ENCODE measurements around the gene SLC7A7.
"Not testable (repeated sequence)": the region's sequence is repeated elsewhere in the genome, so short reads cannot be mapped to it uniquely, and the experiment has no call there.

Gene SLC7A7

GRCh38 chr14:22748206-22748605 is 67.0 kb downstream of the SLC7A7 start:
- DNase-seq, result no peak

GRCh38 chr14:22747769-22748168 is 67.5 kb downstream of the SLC7A7 start:
- no peak for DNase-seq

- no peak for DNase-seq
These were observed 75.2 kb downstream of the SLC7A7 start for GRCh38 chr14:22740020-22740419.

GRCh38 chr14:22739423-22739822 is 75.8 kb downstream of the SLC7A7 start:
- no peak for DNase-seq

- peak; percentile 17 to 26 for DNase-seq
These were observed 78.2 kb downstream of the SLC7A7 start for GRCh38 chr14:22737052-22737451.

GRCh38 chr14:22736384-22736783 is 78.9 kb downstream of the SLC7A7 start:
- DNase-seq, result not testable (repeated sequence)

GRCh38 chr14:22735096-22735495 is 80.1 kb downstream of the SLC7A7 start:
- no peak for DNase-seq

- no peak for DNase-seq
These were observed 81.4 kb downstream of the SLC7A7 start for GRCh38 chr14:22733829-22734228.

GRCh38 chr14:22732062-22732461 is 83.2 kb downstream of the SLC7A7 start:
- DNase-seq, result not testable (repeated sequence)

GRCh38 chr14:22726012-22726411 is 89.2 kb downstream of the SLC7A7 start:
- no peak for DNase-seq

GRCh38 chr14:22725374-22725773 is 89.9 kb downstream of the SLC7A7 start:
- DNase-seq, result not testable (repeated sequence)

- not testable (repeated sequence) for DNase-seq
These were observed 90.4 kb downstream of the SLC7A7 start for GRCh38 chr14:22724847-22725246.

GRCh38 chr14:22723815-22724214 is 91.4 kb downstream of the SLC7A7 start:
- DNase-seq, result no peak
